ENCODE results near the gene OR2A25. TPM values are rescaled to one million over a fixed set of nuclear protein-coding genes. Genes with fewer than 3 reads are reported as not detected.
"Not testable (repeated sequence)": the region's sequence is repeated elsewhere in the genome, so short reads cannot be mapped to it uniquely, and the experiment has no call there.

OR2A25 gene
- total RNA-seq, 1 donor from 2014 or later = not detected

DNA sequence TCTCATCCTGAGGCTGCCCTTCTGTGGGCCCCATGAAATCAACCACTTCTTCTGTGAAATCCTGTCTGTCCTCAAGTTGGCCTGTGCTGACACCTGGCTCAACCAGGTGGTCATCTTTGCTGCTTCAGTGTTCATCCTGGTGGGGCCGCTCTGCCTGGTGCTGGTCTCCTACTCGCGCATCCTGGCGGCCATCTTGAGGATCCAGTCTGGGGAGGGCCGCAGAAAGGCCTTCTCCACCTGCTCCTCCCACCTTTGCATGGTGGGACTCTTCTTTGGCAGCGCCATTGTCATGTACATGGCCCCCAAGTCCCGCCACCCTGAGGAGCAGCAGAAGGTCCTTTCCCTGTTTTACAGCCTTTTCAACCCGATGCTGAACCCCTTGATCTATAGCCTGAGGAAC lies 18.7 kb upstream of the OR2A25 start:
- DNase-seq; intact Hi-C loops (cut with DNase I); ATAC-seq (ENCODE audit: poor library complexity): not testable (repeated sequence)

- DNase-seq (no peak), ATAC-seq (ENCODE audit: poor library complexity) (no peak)
Measured at GRCh38 chr7:144057954-144058353, 11.7 kb upstream of the OR2A25 start.

GRCh38 chr7:144063710-144064109 lies 5.9 kb upstream of the OR2A25 start:
- intact Hi-C loops (cut with DNase I) = no loop called here
- DNase-seq (no peak), ATAC-seq (ENCODE audit: poor library complexity) (no peak)

More at GRCh38 chr7:144057954-144058353, 11.7 kb upstream of the OR2A25 start:
- intact Hi-C loops (cut with DNase I) = no loop called here

DNA sequence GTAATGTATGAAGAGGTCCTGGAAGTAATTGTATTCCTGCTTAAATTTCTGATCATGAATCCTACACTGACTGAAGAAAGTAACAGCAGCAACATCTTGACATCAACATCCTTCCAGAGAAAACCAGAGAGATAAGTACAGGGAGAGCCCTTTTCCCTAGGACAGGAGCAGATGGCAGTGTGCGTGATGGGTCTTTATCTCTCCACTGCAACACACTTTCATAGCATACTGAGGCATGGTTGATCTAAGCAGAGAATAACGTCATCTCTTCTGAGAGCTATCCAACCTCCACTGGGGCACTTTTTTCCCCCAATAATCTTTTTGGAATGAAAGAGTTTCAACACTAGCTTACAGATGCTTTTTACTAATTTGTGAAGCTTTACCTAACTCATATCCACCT lies 342 bp downstream of the OR2A25 start:
- ATAC-seq (ENCODE audit: poor library complexity) = no peak

GRCh38 chr7:144074374-144074773 lies 4.8 kb downstream of the OR2A25 start:
- intact Hi-C loops (cut with DNase I) = no loop called here
- DNase-seq (no peak), ATAC-seq (ENCODE audit: poor library complexity) (no peak)

More for the DNA sequence above, 342 bp downstream of the OR2A25 start:
- intact Hi-C loops (cut with DNase I) = no loop called here
- no peak for DNase-seq

GRCh38 chr7:144085978-144086377 lies 16.4 kb downstream of the OR2A25 start, which contains the start of gene OR2A12:
TSS of gene OR2A12 (plus strand) at chr7:144086278. CDS start at chr7:144095108, 8,830 bp downstream.
- ATAC-seq (ENCODE audit: poor library complexity) (no peak), DNase-seq (no peak)
- intact Hi-C loops (cut with DNase I) = no loop called here

DNA sequence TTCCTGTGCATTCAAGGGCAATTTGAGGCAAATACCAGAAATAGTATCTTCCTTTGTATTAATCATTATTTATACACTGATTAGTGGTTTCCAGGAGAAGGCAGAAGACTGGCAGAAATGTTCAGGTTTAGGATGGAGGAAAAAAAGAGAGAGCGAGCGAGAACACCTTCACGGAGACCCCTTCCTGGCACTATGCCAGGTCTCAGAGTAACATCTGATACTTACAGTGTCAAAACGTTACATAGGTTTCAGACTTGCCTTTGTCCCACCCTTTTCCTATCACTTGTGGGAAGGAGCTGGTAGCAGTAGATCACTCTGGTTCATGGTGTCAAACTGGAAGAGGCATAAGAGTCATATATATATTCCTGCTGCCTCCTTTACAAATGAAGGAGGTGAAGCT lies 17.1 kb downstream of the OR2A25 start:
- intact Hi-C loops (cut with DNase I) = no loop called here
- ATAC-seq (ENCODE audit: poor library complexity) (no peak), DNase-seq (no peak)

DNA sequence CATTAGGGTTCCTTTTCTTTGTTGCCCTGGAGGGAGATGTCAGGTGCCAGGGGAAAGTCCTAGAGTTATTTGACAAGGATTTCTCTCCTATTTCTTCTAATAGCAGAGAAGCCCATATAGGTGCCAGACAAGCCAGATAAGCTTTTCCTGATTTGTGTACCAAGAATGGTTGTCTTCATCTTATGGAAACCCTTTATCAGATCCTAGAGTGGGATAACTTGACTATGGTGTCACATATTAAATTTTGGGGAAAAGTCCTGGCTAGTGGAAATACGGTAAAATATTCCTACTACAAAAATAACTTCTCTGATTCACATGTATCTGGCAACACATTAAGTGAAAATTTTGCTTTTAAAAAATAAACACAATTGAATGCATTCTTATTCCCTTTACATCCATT lies 17.6 kb downstream of the OR2A25 start:
- DNase-seq (no peak), ATAC-seq (ENCODE audit: poor library complexity) (no peak)
- intact Hi-C loops (cut with DNase I) = no loop called here

DNA sequence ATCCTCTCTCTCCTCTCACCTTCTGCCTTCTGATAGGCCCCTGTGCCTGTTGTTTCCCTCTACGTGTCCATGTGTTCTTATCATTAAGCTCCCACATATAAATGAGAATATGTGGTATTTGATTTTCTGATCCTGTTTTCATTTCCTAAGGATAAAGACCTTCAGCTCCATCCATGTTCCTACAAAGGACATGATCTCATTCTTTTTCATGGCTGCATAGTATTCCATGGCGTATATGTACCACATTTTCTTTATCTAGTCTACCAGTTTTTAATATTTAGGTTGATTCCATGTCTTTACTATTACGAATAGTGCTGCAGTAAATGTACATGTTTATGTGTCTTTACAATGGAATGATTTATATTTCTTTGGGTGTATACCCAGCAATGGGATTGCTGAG lies 21.1 kb downstream of the OR2A25 start:
- intact Hi-C loops (cut with DNase I) = no loop called here
- no peak for DNase-seq
- no peak for ATAC-seq (ENCODE audit: poor library complexity)

DNA sequence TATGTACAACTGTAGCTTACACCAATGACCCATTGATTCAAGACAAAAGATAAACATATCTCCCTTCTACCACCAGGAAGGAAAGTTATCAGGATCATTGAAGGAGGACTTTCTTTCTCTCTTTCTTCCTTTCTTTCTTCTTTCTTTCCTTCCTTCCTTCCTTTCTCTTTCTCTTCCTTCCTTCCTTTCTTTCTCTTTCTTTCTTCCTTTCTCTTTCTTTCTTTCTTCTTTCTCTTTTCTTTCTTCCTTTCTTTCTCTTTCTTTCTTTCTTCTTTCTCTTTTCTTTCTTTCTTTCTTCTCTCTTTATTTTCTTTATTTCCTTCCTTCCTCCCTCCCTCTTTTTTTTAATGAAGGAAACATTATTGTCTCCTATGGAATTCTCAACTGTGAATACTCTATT lies 29.2 kb downstream of the OR2A25 start:
- no peak for ATAC-seq (ENCODE audit: poor library complexity)
- DNase-seq = no peak
- intact Hi-C loops (cut with DNase I) = no loop called here

GRCh38 chr7:144100607-144101006 lies 31.0 kb downstream of the OR2A25 start:
- ATAC-seq (ENCODE audit: poor library complexity) = no peak
- intact Hi-C loops (cut with DNase I) = no loop called here
- DNase-seq = no peak

- intact Hi-C loops (cut with DNase I) = no loop called here
- ATAC-seq (ENCODE audit: poor library complexity) = no peak
- DNase-seq = no peak
Measured at GRCh38 chr7:144102041-144102440, 32.4 kb downstream of the OR2A25 start.

GRCh38 chr7:144105211-144105610 lies 35.6 kb downstream of the OR2A25 start:
- ATAC-seq (ENCODE audit: poor library complexity) (no peak), DNase-seq (no peak)
- intact Hi-C loops (cut with DNase I) = no loop called here

GRCh38 chr7:144109283-144109682 lies 39.7 kb downstream of the OR2A25 start, which contains the start of gene OR2A2:
TSS of gene OR2A2 (plus strand) at chr7:144109583. CDS start at chr7:144109583, 0 bp downstream.
- no peak for ATAC-seq (ENCODE audit: poor library complexity)
- intact Hi-C loops (cut with DNase I) = no loop called here
- DNase-seq = no peak

GRCh38 chr7:144110272-144110671 lies 40.7 kb downstream of the OR2A25 start:
- intact Hi-C loops (cut with DNase I) = no loop called here
- DNase-seq = no peak
- ATAC-seq (ENCODE audit: poor library complexity) = no peak

GRCh38 chr7:144113651-144114050 lies 44.0 kb downstream of the OR2A25 start:
- intact Hi-C loops (cut with DNase I) = no loop called here
- no peak for DNase-seq
- no peak for ATAC-seq (ENCODE audit: poor library complexity)

GRCh38 chr7:144118341-144118740 lies 48.7 kb downstream of the OR2A25 start:
- ATAC-seq (ENCODE audit: poor library complexity) (no peak), DNase-seq (no peak)
- intact Hi-C loops (cut with DNase I) = no loop called here

- ATAC-seq (ENCODE audit: poor library complexity) = no peak
- intact Hi-C loops (cut with DNase I) = no loop called here
- no peak for DNase-seq
Measured at GRCh38 chr7:144122876-144123275, 53.3 kb downstream of the OR2A25 start, which contains the start of gene OR2A14. TSS of gene OR2A14 (plus strand) at chr7:144123176. CDS start at chr7:144129113, 5,937 bp downstream.

All from Right ventricle myocardium superior (tissue), 1 donor.